Keratinocyte (primary cell): ENCODE results near the gene ABL1.

ENCODE experiments used
- CTCF ChIP-seq, 3 experiments: IDR thresholded peaks in 1 of 3; conservative IDR thresholded peaks in 1 of 3; optimal IDR thresholded peaks in 1 of 3; 2 replicates in 2 of 3; 3 replicates in 1 of 3; pipeline versions ENCODE3 to v1.5.1; 2011; ENCODE audit warnings: low read length in 3 of 3, mild to moderate bottlenecking in 3 of 3, moderate library complexity in 2 of 3, control low read depth in 1 of 3, inconsistent platforms in 1 of 3; ENCODE audit not compliant: insufficient read depth in 2 of 3; ENCODE audit errors: extremely low read depth in 1 of 3
- EZH2 ChIP-seq: IDR thresholded peaks from one replicate; pipeline ENCODE4 v1.6.1; 2012; ENCODE audit warnings: inconsistent platforms, mild to moderate bottlenecking, low read length, moderate library complexity

- TF ChIP-seq CTCF (optimal IDR thresholded peaks at IDR 0.05 in 1 of 3, IDR thresholded peaks at IDR 0.05 in 1 of 3, conservative IDR thresholded peaks at IDR 0.05 in 1 of 3; ENCODE audit: extremely low read depth in 1 of 3, insufficient read depth in 2 of 3, low read length in 3 of 3) = no peak
- no peak for TF ChIP-seq EZH2
Observed at GRCh38 chr9:130844044-130844451, 9.0 kb downstream of the ABL1 start.
